Measurements from ENCODE around the gene MIER2. TPM values are rescaled to one million over a fixed set of nuclear protein-coding genes. Genes with fewer than 3 reads are reported as not detected.

Gene MIER2
- total RNA-seq, 1 experiment from 2014 or later: not detected

DNA sequence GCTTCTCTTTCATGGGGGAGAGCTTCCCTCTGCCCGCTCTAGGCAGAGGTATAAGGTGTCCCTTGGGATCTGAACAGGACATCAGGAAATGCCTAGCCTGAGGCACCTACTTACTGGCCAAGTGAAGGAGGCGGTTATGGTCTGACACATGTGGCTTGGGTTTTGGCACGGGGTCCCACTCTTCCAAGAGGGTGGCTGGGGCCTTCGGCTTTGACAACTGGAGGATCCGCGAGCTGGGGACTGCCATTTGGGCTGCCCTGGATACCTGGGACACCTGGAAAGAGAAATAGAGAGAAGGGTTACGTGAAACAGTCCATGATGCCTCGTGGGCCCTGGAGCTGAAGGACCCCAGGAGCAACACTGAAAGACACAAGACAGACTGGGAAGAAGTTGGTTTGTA, 22.4 kb upstream of the MIER2 start:
- H3K27ac ChIP-seq (ENCODE audit: low read length): no peak overlapping the region
- H3K9ac ChIP-seq (ENCODE audit: low read length): no peak overlapping the region
- CTCF ChIA-PET: no interaction called here
- ATAC-seq (no peak), DNase-seq (no peak)
- no peak overlapping the region for H2AFZ ChIP-seq (ENCODE audit: low read length)
- no TSS peak for BruUV-seq (replicated peaks)
- no peaks in the 10 kb centered on the region for H3K79me2 ChIP-seq (ENCODE audit: low read length)
- no peaks in the 10 kb centered on the region for H3K4me1 ChIP-seq (ENCODE audit: insufficient read depth, low read length)
- H3K9me2 ChIP-seq (replicated peaks; ENCODE audit: low read length): no peaks in the 10 kb centered on the region
- no peaks in the 10 kb centered on the region for H3K27me3 ChIP-seq (ENCODE audit: low read length)
- no peak for TF ChIP-seq EZH2phosphoT487 (IDR thresholded peaks at IDR 0.05; ENCODE audit: borderline replicate concordance, low read length)
- no peak for TF ChIP-seq EZH2 (IDR thresholded peaks at IDR 0.05; ENCODE audit: low read length, unreplicated experiment)
- TF ChIP-seq, protein P1, sequence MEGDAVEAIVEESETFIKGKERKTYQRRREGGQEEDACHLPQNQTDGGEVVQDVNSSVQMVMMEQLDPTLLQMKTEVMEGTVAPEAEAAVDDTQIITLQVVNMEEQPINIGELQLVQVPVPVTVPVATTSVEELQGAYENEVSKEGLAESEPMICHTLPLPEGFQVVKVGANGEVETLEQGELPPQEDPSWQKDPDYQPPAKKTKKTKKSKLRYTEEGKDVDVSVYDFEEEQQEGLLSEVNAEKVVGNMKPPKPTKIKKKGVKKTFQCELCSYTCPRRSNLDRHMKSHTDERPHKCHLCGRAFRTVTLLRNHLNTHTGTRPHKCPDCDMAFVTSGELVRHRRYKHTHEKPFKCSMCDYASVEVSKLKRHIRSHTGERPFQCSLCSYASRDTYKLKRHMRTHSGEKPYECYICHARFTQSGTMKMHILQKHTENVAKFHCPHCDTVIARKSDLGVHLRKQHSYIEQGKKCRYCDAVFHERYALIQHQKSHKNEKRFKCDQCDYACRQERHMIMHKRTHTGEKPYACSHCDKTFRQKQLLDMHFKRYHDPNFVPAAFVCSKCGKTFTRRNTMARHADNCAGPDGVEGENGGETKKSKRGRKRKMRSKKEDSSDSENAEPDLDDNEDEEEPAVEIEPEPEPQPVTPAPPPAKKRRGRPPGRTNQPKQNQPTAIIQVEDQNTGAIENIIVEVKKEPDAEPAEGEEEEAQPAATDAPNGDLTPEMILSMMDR (conservative IDR thresholded peaks at IDR 0.05; ENCODE audit: low read depth, low read length): no peak
- no peaks in the 10 kb centered on the region for H3F3A ChIP-seq (ENCODE audit: low read length, unreplicated experiment)
- no peak overlapping the region for H3K4me3 ChIP-seq (ENCODE audit: low read length)
- H3K4me2 ChIP-seq (ENCODE audit: low read length): no peak overlapping the region
- POLR2A ChIA-PET (ENCODE audit: unreplicated experiment): no interaction called here
- no peaks in the 10 kb centered on the region for H4K20me1 ChIP-seq (ENCODE audit: low read length)
- no peaks in the 10 kb centered on the region for H3K36me3 ChIP-seq (ENCODE audit: low read depth, low read length)
- intact Hi-C loops (cut with micrococcal nuclease): no loop called here
- H3K9me3 ChIP-seq (ENCODE audit: low read length): no peaks in the 10 kb centered on the region

DNA sequence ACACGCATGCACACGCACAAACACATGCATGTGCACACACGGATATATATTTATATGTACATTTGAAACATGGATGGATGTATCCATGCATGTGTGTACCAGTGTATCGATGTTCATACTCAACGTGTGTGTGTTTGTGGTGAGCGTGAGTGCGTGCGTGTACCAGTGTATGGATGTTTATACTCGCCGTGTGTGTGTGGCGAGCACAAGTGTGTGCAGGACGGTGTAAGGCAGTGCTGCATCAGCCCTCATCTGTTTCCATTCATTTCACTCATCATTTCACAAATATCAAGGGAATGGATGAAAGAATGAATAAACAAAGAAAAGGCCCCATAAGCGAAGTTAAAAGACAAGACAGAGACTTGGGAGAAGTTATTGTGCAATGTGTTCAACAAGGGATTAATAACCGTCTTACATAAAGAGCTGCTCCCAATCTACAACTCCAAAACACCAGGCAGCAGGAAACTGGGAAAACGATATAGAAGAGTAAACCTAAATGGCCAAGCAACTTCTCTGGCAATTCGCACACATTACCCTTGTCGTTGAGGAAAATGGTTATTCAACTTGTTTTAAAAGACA, 21.7 kb upstream of the MIER2 start:
- no peak overlapping the region for H3K27ac ChIP-seq (ENCODE audit: low read length)
- ChIA-PET POLR2A (ENCODE audit: unreplicated experiment) (no interaction called here), CTCF (no interaction called here)
- H3K9me3 ChIP-seq (ENCODE audit: low read length): no peaks in the 10 kb centered on the region
- no peaks in the 10 kb centered on the region for H3K4me1 ChIP-seq (ENCODE audit: insufficient read depth, low read length)
- no peaks in the 10 kb centered on the region for H3K79me2 ChIP-seq (ENCODE audit: low read length)
- H3K36me3 ChIP-seq (ENCODE audit: low read depth, low read length): no peaks in the 10 kb centered on the region
- DNase-seq (no peak), ATAC-seq (no peak)
- no peaks in the 10 kb centered on the region for H3K27me3 ChIP-seq (ENCODE audit: low read length)
- no TSS peak for BruUV-seq (replicated peaks)
- no peak overlapping the region for H3K4me2 ChIP-seq (ENCODE audit: low read length)
- intact Hi-C loops (cut with micrococcal nuclease): no loop called here
- no peak overlapping the region for H3K4me3 ChIP-seq (ENCODE audit: low read length)
- H2AFZ ChIP-seq (ENCODE audit: low read length): no peak overlapping the region
- TF ChIP-seq, protein P1 (conservative IDR thresholded peaks at IDR 0.05; ENCODE audit: low read depth, low read length): no peak
- TF ChIP-seq EZH2phosphoT487 (IDR thresholded peaks at IDR 0.05; ENCODE audit: borderline replicate concordance, low read length) (no peak), EZH2 (IDR thresholded peaks at IDR 0.05; ENCODE audit: low read length, unreplicated experiment) (no peak)
- H3K9ac ChIP-seq (ENCODE audit: low read length): no peak overlapping the region
- no peaks in the 10 kb centered on the region for H4K20me1 ChIP-seq (ENCODE audit: low read length)
- no peaks in the 10 kb centered on the region for H3K9me2 ChIP-seq (replicated peaks; ENCODE audit: low read length)
- H3F3A ChIP-seq (ENCODE audit: low read length, unreplicated experiment): no peaks in the 10 kb centered on the region

DNA sequence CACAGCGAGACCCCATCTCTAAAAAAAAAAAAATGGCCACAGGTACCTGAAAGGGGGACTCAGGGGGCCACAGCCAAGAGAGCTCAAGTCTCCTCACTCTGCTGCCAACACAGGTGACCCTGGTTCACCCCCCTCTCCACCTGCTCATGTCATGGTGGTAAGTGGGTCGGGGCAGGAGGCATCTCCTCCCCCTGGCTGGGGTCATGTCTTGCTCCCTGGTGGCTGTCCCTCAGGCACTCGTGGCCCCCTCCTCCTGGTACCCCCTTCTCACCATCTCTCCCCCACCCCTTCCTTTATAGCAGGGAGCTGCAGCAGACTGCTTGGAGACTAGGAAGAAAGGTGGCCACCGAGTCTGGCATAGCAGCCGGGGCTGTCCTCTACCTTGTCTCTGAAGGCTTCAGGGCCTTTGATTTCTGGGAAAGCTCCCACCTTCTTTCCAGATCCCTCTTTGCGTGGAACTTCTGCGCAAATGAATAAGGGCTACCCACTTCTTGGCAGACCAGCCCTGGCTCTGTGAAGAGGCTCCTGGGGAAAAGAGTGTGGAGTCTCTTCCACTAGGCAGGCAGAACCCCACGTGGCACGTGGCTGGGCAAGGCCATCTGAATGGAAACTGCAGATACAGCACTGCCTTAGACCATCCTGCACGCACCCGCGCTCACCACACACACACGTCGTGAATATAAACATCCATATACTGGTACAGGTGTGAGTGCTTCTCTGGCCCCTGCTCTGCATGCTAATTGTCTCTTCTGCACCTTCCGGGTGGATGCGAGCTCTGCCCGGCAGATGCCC, 20.1 kb upstream of the MIER2 start:
- ChIA-PET CTCF (no interaction called here), POLR2A (ENCODE audit: unreplicated experiment) (no interaction called here)
- H4K20me1 ChIP-seq (ENCODE audit: low read length): no peaks in the 10 kb centered on the region
- H3K9ac ChIP-seq (ENCODE audit: low read length): no peak overlapping the region
- H3K27me3 ChIP-seq (ENCODE audit: low read length): no peaks in the 10 kb centered on the region
- no peaks in the 10 kb centered on the region for H3K36me3 ChIP-seq (ENCODE audit: low read depth, low read length)
- TF ChIP-seq, protein P1 (conservative IDR thresholded peaks at IDR 0.05; ENCODE audit: low read depth, low read length): no peak
- TF ChIP-seq EZH2phosphoT487 (IDR thresholded peaks at IDR 0.05; ENCODE audit: borderline replicate concordance, low read length) (no peak), EZH2 (IDR thresholded peaks at IDR 0.05; ENCODE audit: low read length, unreplicated experiment) (no peak)
- H2AFZ ChIP-seq (ENCODE audit: low read length): no peak overlapping the region
- no peak for ATAC-seq
- H3F3A ChIP-seq (ENCODE audit: low read length, unreplicated experiment): no peaks in the 10 kb centered on the region
- H3K27ac ChIP-seq (ENCODE audit: low read length): no peak overlapping the region
- no peaks in the 10 kb centered on the region for H3K79me2 ChIP-seq (ENCODE audit: low read length)
- no peak for DNase-seq
- H3K4me2 ChIP-seq (ENCODE audit: low read length): no peak overlapping the region
- intact Hi-C loops (cut with micrococcal nuclease): no loop called here
- H3K4me3 ChIP-seq (ENCODE audit: low read length): no peak overlapping the region
- H3K9me2 ChIP-seq (replicated peaks; ENCODE audit: low read length): no peaks in the 10 kb centered on the region
- no peaks in the 10 kb centered on the region for H3K4me1 ChIP-seq (ENCODE audit: insufficient read depth, low read length)
- no peaks in the 10 kb centered on the region for H3K9me3 ChIP-seq (ENCODE audit: low read length)
- BruUV-seq (replicated peaks): no TSS peak
